GM10248 (cell line): Measurements from ENCODE around the gene SLC24A4.

Experiments used
- CTCF ChIA-PET: fragments of 300-600 bp; sonication (Branson Sonifier 250); formaldehyde crosslinking; extraction: SDS; loops from one replicate; lab custom pipeline; 2021; ENCODE audit warnings: antibody characterized with exemption; lab: Yijun Ruan, JAX
- POLR2A ChIA-PET: fragments of 350-650 bp; sonication (Branson Sonifier 250); formaldehyde crosslinking; extraction: SDS; loops from one replicate; lab custom pipeline; 2020; ENCODE audit warnings: antibody characterized with exemption; lab: Yijun Ruan, JAX
- DNase-seq: peaks from one replicate; pipeline ENCODE4 v3.0.0; 2012; ENCODE audit errors: extremely low spot score
- TF ChIP-seq, protein P1 (sequence below): IDR thresholded peaks from 2 replicates; pipeline ENCODE4 v1.5.1; 2012; ENCODE audit warnings: mild to moderate bottlenecking, low read depth; ENCODE audit errors: extremely low read depth, missing control alignments, control extremely low read depth

The SLC24A4 gene

GRCh38 chr14:92494512-92494911 lies 171.5 kb downstream of the SLC24A4 start:
- CTCF ChIA-PET = interaction anchor here (0.9 to 1.6 kb wide), 2 partner anchors 21 to 93 kb away, joined by 3 read pairs; no protein-coding TSS in a partner anchor
- TF ChIP-seq, protein P1, sequence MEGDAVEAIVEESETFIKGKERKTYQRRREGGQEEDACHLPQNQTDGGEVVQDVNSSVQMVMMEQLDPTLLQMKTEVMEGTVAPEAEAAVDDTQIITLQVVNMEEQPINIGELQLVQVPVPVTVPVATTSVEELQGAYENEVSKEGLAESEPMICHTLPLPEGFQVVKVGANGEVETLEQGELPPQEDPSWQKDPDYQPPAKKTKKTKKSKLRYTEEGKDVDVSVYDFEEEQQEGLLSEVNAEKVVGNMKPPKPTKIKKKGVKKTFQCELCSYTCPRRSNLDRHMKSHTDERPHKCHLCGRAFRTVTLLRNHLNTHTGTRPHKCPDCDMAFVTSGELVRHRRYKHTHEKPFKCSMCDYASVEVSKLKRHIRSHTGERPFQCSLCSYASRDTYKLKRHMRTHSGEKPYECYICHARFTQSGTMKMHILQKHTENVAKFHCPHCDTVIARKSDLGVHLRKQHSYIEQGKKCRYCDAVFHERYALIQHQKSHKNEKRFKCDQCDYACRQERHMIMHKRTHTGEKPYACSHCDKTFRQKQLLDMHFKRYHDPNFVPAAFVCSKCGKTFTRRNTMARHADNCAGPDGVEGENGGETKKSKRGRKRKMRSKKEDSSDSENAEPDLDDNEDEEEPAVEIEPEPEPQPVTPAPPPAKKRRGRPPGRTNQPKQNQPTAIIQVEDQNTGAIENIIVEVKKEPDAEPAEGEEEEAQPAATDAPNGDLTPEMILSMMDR = no peak
- POLR2A ChIA-PET = no interaction called here
- no peak for DNase-seq

DNA sequence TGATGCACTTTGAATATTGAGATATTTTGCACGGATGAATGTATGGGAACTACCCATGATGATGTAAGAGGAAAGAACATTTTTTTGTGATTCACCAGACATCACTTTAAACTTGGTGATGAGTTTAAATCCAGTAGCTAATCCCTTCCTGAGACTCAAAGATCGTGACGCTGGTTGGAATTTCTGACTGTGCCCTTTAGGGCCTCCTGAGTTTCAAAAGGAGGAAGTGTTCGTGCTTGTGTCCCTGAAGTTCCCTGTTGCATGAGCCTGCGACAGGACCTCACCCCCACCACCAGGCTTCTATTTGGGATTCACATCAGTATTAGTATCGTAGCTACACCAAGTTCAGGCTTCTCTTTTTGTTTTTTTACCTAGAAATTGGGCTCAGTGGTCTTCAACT lies 172.1 kb downstream of the SLC24A4 start:
- TF ChIP-seq, protein P1 = no peak
- POLR2A ChIA-PET = no interaction called here
- CTCF ChIA-PET = interaction anchor here (1.6 kb wide), 1 partner anchor 20 kb away, joined by 3 read pairs; no protein-coding TSS in a partner anchor
- DNase-seq = no peak

DNA sequence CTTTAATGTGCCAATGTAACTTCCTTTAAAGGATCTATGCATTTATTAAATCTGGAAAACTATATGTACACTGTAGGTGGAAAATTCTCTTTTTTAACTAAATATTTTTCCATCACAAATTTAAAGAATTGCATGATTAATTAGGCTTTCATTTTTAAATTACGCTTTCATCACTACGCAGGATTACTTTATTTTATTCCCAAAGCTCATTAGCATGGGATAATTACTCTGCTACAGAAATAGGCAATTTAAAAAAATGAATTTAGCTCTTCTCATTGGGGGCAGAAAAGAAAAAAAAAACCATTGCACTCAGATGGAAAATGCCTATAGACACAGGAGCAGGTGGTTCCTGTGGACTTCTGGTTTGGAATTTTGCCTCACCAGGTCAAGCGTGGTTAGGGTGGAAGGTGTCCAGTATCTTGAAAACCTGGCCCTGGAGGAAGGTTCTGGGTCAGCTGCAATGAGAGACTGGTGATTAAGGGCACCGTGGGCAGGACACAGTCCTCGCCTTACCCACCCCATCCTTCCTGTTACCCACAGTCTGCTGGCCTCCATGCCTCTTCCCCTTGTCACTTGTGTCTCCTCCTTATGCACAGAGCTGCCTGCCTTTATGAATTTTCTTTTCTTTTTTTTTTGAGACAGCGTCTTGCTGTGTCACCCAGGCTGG lies 173.4 kb downstream of the SLC24A4 start:
- DNase-seq = no peak
- CTCF ChIA-PET = interaction anchor here (1.6 kb wide), 1 partner anchor 14 kb away, joined by 4 read pairs; no protein-coding TSS in a partner anchor
- POLR2A ChIA-PET = no interaction called here
- TF ChIP-seq, protein P1 = no peak

DNA sequence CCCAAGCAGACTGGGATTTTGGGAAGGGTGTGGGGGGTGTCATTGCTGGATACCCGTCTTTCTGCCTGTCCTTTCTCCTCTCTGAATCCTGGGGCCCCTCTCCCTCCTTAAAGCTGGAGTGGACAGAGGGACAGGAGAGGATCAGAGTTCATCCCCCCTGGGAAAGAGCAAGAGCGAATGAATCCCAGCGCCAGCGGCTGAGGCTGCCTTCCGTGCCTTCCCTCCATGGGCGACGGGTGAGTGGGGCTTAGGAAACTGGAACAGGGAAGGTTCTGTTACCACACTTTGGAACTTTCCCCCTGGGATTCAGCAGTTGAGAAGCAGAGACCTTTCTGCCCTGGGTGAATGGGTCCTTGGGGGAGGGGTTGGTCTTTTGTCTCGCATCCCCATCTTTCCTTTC lies 174.4 kb downstream of the SLC24A4 start:
- POLR2A ChIA-PET = no interaction called here
- CTCF ChIA-PET = interaction anchor here (1.6 kb wide), 1 partner anchor 13 kb away, joined by 4 read pairs; no protein-coding TSS in a partner anchor
- DNase-seq = no peak
- TF ChIP-seq, protein P1 = no peak

DNA sequence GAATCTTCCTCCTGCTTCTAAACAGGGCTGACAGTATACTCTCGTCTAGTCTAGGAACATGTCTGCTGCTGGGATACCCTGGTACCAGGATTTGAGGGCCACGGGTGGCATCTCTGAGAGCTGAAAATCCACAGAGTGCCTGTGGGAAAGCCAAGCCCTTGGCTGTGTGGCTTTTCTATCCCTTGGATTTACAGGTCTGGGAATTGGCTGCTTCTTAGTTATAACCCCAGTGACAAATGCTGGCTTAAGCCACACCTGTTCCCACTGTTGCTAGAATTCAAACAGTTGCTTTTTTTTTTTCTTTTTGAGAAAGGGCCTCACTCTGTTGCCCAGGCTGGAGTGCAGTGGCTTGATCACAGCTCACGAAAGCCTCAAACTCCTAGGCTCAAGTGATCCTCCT lies 176.3 kb downstream of the SLC24A4 start:
- ChIA-PET CTCF (interaction anchor here (1.8 kb wide), 1 partner anchor 10 kb away, joined by 4 read pairs; no protein-coding TSS in a partner anchor), POLR2A (interaction anchor here (0.5 kb wide), 1 partner anchor 17 kb away, joined by 9 read pairs; no protein-coding TSS in a partner anchor)
- TF ChIP-seq, protein P1 = no peak
- DNase-seq = no peak

DNA sequence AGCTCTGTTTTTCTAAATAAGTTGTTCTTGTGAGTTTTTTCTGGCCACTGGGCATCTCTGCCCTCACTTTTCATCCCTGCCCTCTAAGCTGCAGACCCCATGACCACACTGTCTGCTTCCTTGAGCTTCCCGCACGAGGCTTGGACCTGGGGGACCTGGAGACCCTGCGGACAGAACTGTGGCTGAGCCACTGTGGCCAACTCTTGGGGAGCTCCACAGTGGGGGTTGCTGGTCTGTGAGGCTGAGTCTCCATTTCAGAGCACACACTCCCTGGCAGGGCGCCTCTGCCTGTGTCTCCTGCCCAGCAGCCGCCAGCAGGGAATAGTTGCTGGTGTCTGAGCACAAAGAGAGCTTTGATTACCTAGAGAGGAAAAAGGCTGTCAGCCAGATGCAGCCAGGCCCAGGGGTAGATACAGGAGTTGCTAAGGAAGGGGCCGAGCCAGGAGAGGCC lies 177.6 kb downstream of the SLC24A4 start:
- POLR2A ChIA-PET = no interaction called here
- no peak for DNase-seq

More for the DNA sequence above, 177.6 kb downstream of the SLC24A4 start:
- CTCF ChIA-PET = interaction anchor here (0.7 to 1.8 kb wide), 2 partner anchors 8 to 19 kb away, joined by 3 to 4 read pairs; no protein-coding TSS in a partner anchor
- TF ChIP-seq, protein P1 = no peak
